CD14-positive monocyte (primary cell): ENCODE measurements around the gene TBPL2. TPM values are rescaled to one million over a fixed set of nuclear protein-coding genes. Genes with fewer than 3 reads are reported as not detected.

Source experiments
- DNase-seq, 3 donors: peaks; one replicate each; pipeline ENCODE4 v3.0.0-alpha.2; 2011 to 2022
- H2AFZ ChIP-seq: 2 replicates; pipeline ENCODE4 v1.6.0; 2012; ENCODE audit warnings: mild to moderate bottlenecking, low read depth, low read length, inconsistent platforms; ENCODE audit not compliant: insufficient read depth, poor library complexity, severe bottlenecking
- H3K27ac ChIP-seq, 2 donors: 1 replicate in 1 of 2; 2 replicates in 1 of 2; pipeline ENCODE4 v1.5.1; 2012 to 2013; ENCODE audit warnings: low read length in 2 of 2, control low read depth in 1 of 2, inconsistent platforms in 1 of 2, low read depth in 1 of 2, mild to moderate bottlenecking in 1 of 2
- H3K27me3 ChIP-seq, 2 donors: one replicate each; pipeline versions ENCODE4 v1.6.0 to v1.6.1; 2011 to 2013; ENCODE audit warnings: low read length in 2 of 2; ENCODE audit not compliant: control insufficient read depth in 2 of 2, insufficient read depth in 2 of 2
- H3K36me3 ChIP-seq, 2 donors: replicated peaks in 1 of 2; 1 replicate in 1 of 2; 2 replicates in 1 of 2; pipeline versions ENCODE4 v1.5.1 to v1.6.1; 2012 to 2013; ENCODE audit warnings: low read length in 2 of 2, control low read depth in 1 of 2, inconsistent platforms in 1 of 2, mild to moderate bottlenecking in 1 of 2; ENCODE audit not compliant: insufficient read depth in 2 of 2, control insufficient read depth in 1 of 2
- H3K4me1 ChIP-seq, 2 donors: 1 replicate in 1 of 2; 2 replicates in 1 of 2; pipeline versions ENCODE4 v1.5.1 to v1.6.1; 2012 to 2013; ENCODE audit warnings: low read length in 2 of 2, control low read depth in 1 of 2, inconsistent platforms in 1 of 2, mild to moderate bottlenecking in 1 of 2, moderate library complexity in 1 of 2; ENCODE audit not compliant: insufficient read depth in 2 of 2, control insufficient read depth in 1 of 2
- H3K4me2 ChIP-seq: replicated peaks from 2 replicates; pipeline ENCODE3; 2012; ENCODE audit warnings: low read length, moderate library complexity, mild to moderate bottlenecking; ENCODE audit not compliant: poor library complexity, severe bottlenecking; ENCODE audit errors: extremely low read depth
- H3K4me3 ChIP-seq, 3 experiments: fragments of 200-600 bp in 1 of 3; sonication (generic) in 1 of 3; replicated peaks in 1 of 3; 1 replicate in 2 of 3; 2 replicates in 1 of 3; pipeline ENCODE4 v1.5.1; 2011 to 2013; ENCODE audit warnings: low read length in 3 of 3, mild to moderate bottlenecking in 3 of 3, control low read depth in 2 of 3, low read depth in 2 of 3, inconsistent platforms in 1 of 3, moderate library complexity in 1 of 3
- H3K79me2 ChIP-seq: 2 replicates; pipeline ENCODE4 v1.6.0; 2012; ENCODE audit warnings: mild to moderate bottlenecking, control low read depth, inconsistent platforms, low read length, moderate library complexity; ENCODE audit not compliant: insufficient read depth
- H3K9ac ChIP-seq: 2 replicates; pipeline ENCODE4 v1.6.0; 2017; ENCODE audit warnings: low read length, mild to moderate bottlenecking; ENCODE audit not compliant: insufficient read depth, poor library complexity, severe bottlenecking
- H3K9me3 ChIP-seq, 2 donors: replicated peaks in 1 of 2; 1 replicate in 1 of 2; 2 replicates in 1 of 2; pipeline versions ENCODE4 v1.5.1 to v1.6.1; 2012 to 2013; ENCODE audit warnings: low read length in 2 of 2, control low read depth in 1 of 2; ENCODE audit not compliant: control insufficient read depth in 1 of 2, insufficient read depth in 1 of 2
- H4K20me1 ChIP-seq: 2 replicates; pipeline ENCODE4 v1.6.0; 2012; ENCODE audit warnings: mild to moderate bottlenecking, low read length, control low read depth, moderate library complexity; ENCODE audit not compliant: insufficient read depth
- H3K27ac Mint-ChIP-seq, 7 donors: one replicate each; pipeline ENCODE4 v1.8.0; 2020; ENCODE audit warnings: mild to moderate bottlenecking in 7 of 7, mixed read lengths in 7 of 7, moderate library complexity in 6 of 7, inconsistent platforms in 2 of 7
- H3K27me3 Mint-ChIP-seq, 3 donors: one replicate each; pipeline ENCODE4 v1.8.0; 2021 to 2022; ENCODE audit warnings: low read depth in 3 of 3, mild to moderate bottlenecking in 3 of 3, mixed read lengths in 3 of 3, moderate library complexity in 3 of 3, inconsistent platforms in 1 of 3
- H3K36me3 Mint-ChIP-seq, 2 donors: one replicate each; pipeline ENCODE4 v1.8.0; 2020; ENCODE audit warnings: mixed read lengths in 2 of 2, inconsistent platforms in 1 of 2, mild to moderate bottlenecking in 1 of 2
- H3K4me1 Mint-ChIP-seq: one replicate; pipeline ENCODE4 v1.8.0; 2020; ENCODE audit warnings: mild to moderate bottlenecking, mixed read lengths
- H3K4me3 Mint-ChIP-seq, 2 donors: one replicate each; pipeline ENCODE4 v1.8.0; 2020; ENCODE audit warnings: mild to moderate bottlenecking in 2 of 2, mixed read lengths in 2 of 2, moderate library complexity in 1 of 2
- H3K9me3 Mint-ChIP-seq, 7 donors: one replicate each; pipeline ENCODE4 v1.8.0; 2020 to 2022; ENCODE audit warnings: mixed read lengths in 7 of 7, mild to moderate bottlenecking in 6 of 7, moderate library complexity in 6 of 7, inconsistent platforms in 2 of 7
- WGBS: methylation state at CpG from one replicate; pipeline ENCODE4 v1.1.5; 2013; ENCODE audit warnings: missing lambda C conversion rate; ENCODE audit not compliant: insufficient coverage; 5-methylcytosine and 5-hydroxymethylcytosine counted together
- intact Hi-C, 2 donors: fragments of 100-400 bp; cut with micrococcal nuclease; formaldehyde crosslinking; loops; one replicate each; pipeline versions ENCODE4 v1.15.0 to v1.15.1; 2023
- polyA minus RNA-seq: library from RNA; depleted of rRNA, polyadenylated mRNA; stranded (reverse); fragments of >200 nt; gene quantifications from 2 replicates; pipeline ENCODE4 v1.2.3, GENCODE V29; 2012
- polyA plus RNA-seq, 3 donors: library from polyadenylated mRNA; depleted of rRNA in 1 of 3; unstranded in 2 of 3; stranded (reverse) in 1 of 3; fragments of 300-500 nt in 2 of 3; fragments of >200 nt in 1 of 3; fragmentation: Illumina TruSeq in 2 of 3; gene quantifications; 1 replicate in 2 of 3; 2 replicates in 1 of 3; pipeline ENCODE4 v1.2.3, GENCODE V29; 2012 to 2021
- total RNA-seq, 12 experiments: library from RNA in 1 of 12; stranded (reverse) in 1 of 12; fragments of 120-200 nt in 1 of 12; gene quantifications; one replicate each; pipeline ENCODE4 v1.2.4 and lab custom pipeline; 2013 to 2026; ENCODE audit warnings: mixed read lengths in 6 of 12, inconsistent platforms in 1 of 12
- TF ChIP-seq, protein P1 (sequence below): fragments of 200-600 bp; IDR thresholded peaks from one replicate; pipeline ENCODE4 v1.8.0; 2022; ENCODE audit warnings: antibody characterized with exemption, mild to moderate bottlenecking

The TBPL2 gene
- not detected for total RNA-seq (2013)
- polyA plus RNA-seq (not detected), polyA minus RNA-seq (not detected in 2 replicates), total RNA-seq (lab: John Stamatoyannopoulos, UW) (0 to 0.60 (median 0.04) reads per million in 11 experiments)

DNA sequence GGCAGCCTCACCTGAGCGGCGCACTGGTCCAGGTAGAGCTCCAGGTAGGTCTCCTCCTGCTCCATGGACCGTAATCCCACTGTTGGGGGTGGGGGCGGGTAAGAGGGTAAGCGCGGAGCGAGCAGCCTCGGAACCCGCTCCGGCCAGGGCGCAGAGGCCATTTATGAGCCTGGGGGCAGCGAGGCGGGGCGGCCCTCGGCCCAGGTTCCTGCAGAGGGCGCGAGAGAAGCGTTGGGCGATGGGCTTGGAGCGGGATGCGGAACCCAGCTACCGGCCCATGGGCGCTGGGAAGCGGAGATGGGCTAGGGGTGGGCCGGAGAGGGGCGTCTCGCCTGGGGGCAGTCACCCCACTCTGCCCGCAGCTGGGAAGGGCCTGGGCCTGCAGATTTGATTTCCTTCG lies at the start of gene TBPL2:
TSS of gene TBPL2 (minus strand) at position 232 of the 400 bp plus-strand sequence. CDS start at position 65, 167 bp downstream.
- TF ChIP-seq, protein P1, sequence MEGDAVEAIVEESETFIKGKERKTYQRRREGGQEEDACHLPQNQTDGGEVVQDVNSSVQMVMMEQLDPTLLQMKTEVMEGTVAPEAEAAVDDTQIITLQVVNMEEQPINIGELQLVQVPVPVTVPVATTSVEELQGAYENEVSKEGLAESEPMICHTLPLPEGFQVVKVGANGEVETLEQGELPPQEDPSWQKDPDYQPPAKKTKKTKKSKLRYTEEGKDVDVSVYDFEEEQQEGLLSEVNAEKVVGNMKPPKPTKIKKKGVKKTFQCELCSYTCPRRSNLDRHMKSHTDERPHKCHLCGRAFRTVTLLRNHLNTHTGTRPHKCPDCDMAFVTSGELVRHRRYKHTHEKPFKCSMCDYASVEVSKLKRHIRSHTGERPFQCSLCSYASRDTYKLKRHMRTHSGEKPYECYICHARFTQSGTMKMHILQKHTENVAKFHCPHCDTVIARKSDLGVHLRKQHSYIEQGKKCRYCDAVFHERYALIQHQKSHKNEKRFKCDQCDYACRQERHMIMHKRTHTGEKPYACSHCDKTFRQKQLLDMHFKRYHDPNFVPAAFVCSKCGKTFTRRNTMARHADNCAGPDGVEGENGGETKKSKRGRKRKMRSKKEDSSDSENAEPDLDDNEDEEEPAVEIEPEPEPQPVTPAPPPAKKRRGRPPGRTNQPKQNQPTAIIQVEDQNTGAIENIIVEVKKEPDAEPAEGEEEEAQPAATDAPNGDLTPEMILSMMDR = peak; percentile 12
- Mint-ChIP-seq H3K4me3 (peak within 1 kb of the TSS in 1 of 2 donors; percentile 15), H3K27me3 (peaks cover 11 to 26% (median 18%) of the 10 kb centered on the region in 3 donors), H3K4me1 (no peaks in the 10 kb centered on the region), H3K9me3 (no peaks in the 10 kb centered on the region), H3K27ac (no peak within 1 kb of the TSS), H3K36me3 (no peaks in the 10 kb centered on the region)
- H3K4me2 ChIP-seq = no peak within 1 kb of the TSS
- no peaks in the 10 kb centered on the region for H4K20me1 ChIP-seq
- peaks cover 3 to 12% of the 10 kb centered on the region in 2 donors for H3K27me3 ChIP-seq
- no peak within 1 kb of the TSS for H3K4me3 ChIP-seq
- no peak within 1 kb of the TSS for H3K27ac ChIP-seq
- no peak within 1 kb of the TSS for H3K9ac ChIP-seq
- WGBS = 39% methylated on average over 26 of the region's 29 CpGs
- H3K9me3 ChIP-seq = no peaks in the 10 kb centered on the region
- H3K36me3 ChIP-seq = no peaks in the 10 kb centered on the region
- H3K4me1 ChIP-seq = no peaks in the 10 kb centered on the region
- intact Hi-C loops = loop anchor here in 1 of 2 donors (10.0 kb wide), 1 partner anchor 134 kb away; no protein-coding TSS in a partner anchor
- no peak within 1 kb of the TSS for H2AFZ ChIP-seq
- no peak for DNase-seq
- no peaks in the 10 kb centered on the region for H3K79me2 ChIP-seq

DNA sequence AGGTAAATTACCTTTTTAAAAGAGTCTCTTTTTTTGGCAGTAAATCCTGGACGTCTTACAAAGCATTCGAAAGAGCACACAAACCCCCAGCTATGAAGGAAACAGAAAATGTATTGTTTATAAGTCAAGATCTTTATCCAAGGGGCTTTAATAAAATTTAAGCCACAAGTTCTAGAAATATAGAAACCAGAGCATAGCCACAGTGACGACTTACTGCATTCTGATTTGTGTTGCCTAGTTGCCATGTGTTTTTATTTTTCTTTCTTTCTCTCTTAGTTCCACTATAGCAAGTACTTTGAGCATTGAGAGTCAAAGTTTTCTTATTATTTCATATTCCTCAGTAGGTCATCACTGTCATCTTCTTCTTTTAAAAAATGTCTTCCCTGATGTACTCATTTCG lies 47.8 kb upstream of the TBPL2 start:
- no peak overlapping the region for H3K4me3 Mint-ChIP-seq
- no peak overlapping the region for H3K27ac ChIP-seq
- no peaks in the 10 kb centered on the region for H3K79me2 ChIP-seq
- no peak overlapping the region for H3K4me3 ChIP-seq
- no peaks in the 10 kb centered on the region for H3K9me3 ChIP-seq
- peaks cover 0 to 3% (median 0%) of the 10 kb centered on the region in 7 donors for H3K9me3 Mint-ChIP-seq
- no peaks in the 10 kb centered on the region for H3K4me1 Mint-ChIP-seq
- no peak overlapping the region for H3K9ac ChIP-seq
- no peaks in the 10 kb centered on the region for H3K27me3 ChIP-seq
- H2AFZ ChIP-seq = no peak overlapping the region
- H3K4me2 ChIP-seq = no peak overlapping the region
- DNase-seq = no peak
- no peaks in the 10 kb centered on the region for H4K20me1 ChIP-seq
- H3K27me3 Mint-ChIP-seq = peaks cover 0 to 2% (median 0%) of the 10 kb centered on the region in 3 donors
- no peak overlapping the region for H3K27ac Mint-ChIP-seq
- intact Hi-C loops = no loop called here
- WGBS = no CpG with 5 or more reads among the region's 4 CpGs
- no peaks in the 10 kb centered on the region for H3K36me3 Mint-ChIP-seq
- H3K36me3 ChIP-seq = no peaks in the 10 kb centered on the region
- TF ChIP-seq, protein P1 = no peak
- no peaks in the 10 kb centered on the region for H3K4me1 ChIP-seq
